GM23248 (cell line): ENCODE data around the gene OS9.

Experiments
- EZH2 ChIP-seq: fragments of 200-600 bp; sonication (generic); IDR thresholded peaks from 2 replicates; pipeline ENCODE4 v1.6.1; 2018; ENCODE audit warnings: antibody characterized with exemption, mild to moderate bottlenecking; ENCODE audit not compliant: insufficient read depth, poor library complexity, severe bottlenecking
- EZH2phosphoT487 ChIP-seq: fragments of 200-600 bp; sonication (generic); IDR thresholded peaks from 2 replicates; pipeline ENCODE4 v1.6.1; 2018; ENCODE audit warnings: antibody characterized with exemption, moderate library complexity, mild to moderate bottlenecking, low read depth; ENCODE audit not compliant: insufficient read depth

DNA sequence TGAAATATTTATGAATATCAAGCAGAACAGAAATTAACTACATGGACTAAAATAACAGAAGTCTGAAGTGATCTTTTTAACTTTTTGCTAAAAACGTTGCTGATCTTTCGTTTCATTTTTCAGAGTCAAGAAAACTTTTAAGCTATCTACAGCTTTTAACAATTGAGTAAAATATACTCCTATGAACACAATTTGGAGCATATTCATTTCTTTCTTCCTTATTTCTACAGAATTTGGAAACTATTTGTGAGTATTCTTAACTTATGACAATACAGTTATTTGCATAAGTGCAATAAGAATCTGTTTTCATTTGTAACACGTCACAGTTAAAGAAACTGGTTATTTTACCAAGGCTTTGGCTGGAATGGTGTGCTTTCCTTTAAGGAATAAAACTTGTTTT, 39.9 kb upstream of the OS9 start:
- TF ChIP-seq EZH2: no peak
- TF ChIP-seq EZH2phosphoT487: no peak
